K562 (cell line): Measurements from ENCODE around the gene CRY2. TPM values are rescaled to one million over a fixed set of nuclear protein-coding genes. Genes with fewer than 3 reads are reported as not detected.
A peak's percentile ranks its signal among the peaks of the same experiment; 100 is the strongest.

Source experiments
- ATAC-seq: fragments of 200-7000 bp; cut with Tn5 transposase; 3 replicates; pipeline ENCODE4 v1.9.1; 2020; ENCODE audit warnings: moderate library complexity
- BruUV-seq: library from RNA; stranded (reverse); fragments of 400-500 nt; replicated peaks from 2 replicates; lab custom pipeline; 2021; lab: Mats Ljungman, UMichigan
- CTCF ChIA-PET: fragments of 300-600 bp; formaldehyde crosslinking; extraction: SDS; loops from one replicate; lab custom pipeline; 2021; ENCODE audit warnings: low intra/inter-chr PET ratio; lab: Yijun Ruan, JAX
- POLR2A ChIA-PET: fragments of 300-600, 350-650 bp; sonication (Branson Sonifier 250); formaldehyde crosslinking; extraction: SDS; loops from one replicate; lab custom pipeline; 2021; ENCODE audit warnings: antibody characterized with exemption, inconsistent platforms; lab: Yijun Ruan, JAX
- DNase-seq, 4 experiments: peaks; one replicate each; pipeline versions ENCODE4 v3.0.0 to v3.0.0-alpha.2; 2011 to 2018; ENCODE audit warnings: low spot score in 3 of 4, mixed read lengths in 3 of 4; ENCODE audit errors: extremely low read depth in 1 of 4
- FAIRE-seq: peaks from 2 replicates; lab custom pipeline; 2011; peaks lifted over from hg19 to GRCh38; lab: Jason Lieb, UNC
- H2AFZ ChIP-seq: 2 replicates; pipeline ENCODE4 v1.6.0; 2011; ENCODE audit warnings: low read depth, low read length, control low read depth, inconsistent platforms
- H3K27ac ChIP-seq: fragments of 200-600 bp; 3 replicates; pipeline ENCODE4 v1.8.0; 2011; ENCODE audit warnings: low read depth, mild to moderate bottlenecking, control low read depth, inconsistent platforms, low read length, moderate library complexity, mixed read lengths; ENCODE audit errors: extremely low read depth
- H3K27me3 ChIP-seq, 2 experiments: fragments of 300-600 bp in 1 of 2; 2 replicates in 1 of 2; 3 replicates in 1 of 2; pipeline versions ENCODE4 v1.6.0 to v1.8.0; 2011; ENCODE audit warnings: inconsistent platforms in 2 of 2, low read length in 2 of 2, mild to moderate bottlenecking in 1 of 2, mixed read lengths in 1 of 2, moderate library complexity in 1 of 2; ENCODE audit not compliant: control insufficient read depth in 2 of 2, insufficient read depth in 2 of 2
- H3K36me3 ChIP-seq: fragments of 300-600 bp; 3 replicates; pipeline ENCODE4 v1.8.0; 2011; ENCODE audit warnings: mild to moderate bottlenecking, low read length, inconsistent platforms; ENCODE audit not compliant: control insufficient read depth, insufficient read depth
- H3K4me1 ChIP-seq, 2 experiments: fragments of 200-600 bp in 1 of 2; replicated peaks in 1 of 2; 2 replicates in 1 of 2; 3 replicates in 1 of 2; pipeline versions ENCODE4 v1.5.1 to v1.8.0; 2011; ENCODE audit warnings: inconsistent platforms in 2 of 2, low read length in 2 of 2, mild to moderate bottlenecking in 1 of 2, mixed read lengths in 1 of 2, moderate library complexity in 1 of 2; ENCODE audit not compliant: control insufficient read depth in 2 of 2, insufficient read depth in 2 of 2
- H3K4me2 ChIP-seq: 2 replicates; pipeline ENCODE4 v1.6.1; 2011; ENCODE audit warnings: low read length, control low read depth, inconsistent platforms, mixed read lengths; ENCODE audit not compliant: insufficient read depth
- H3K4me3 ChIP-seq: fragments of 200-600 bp; sonication (generic), shearing (Covaris generic); 2 replicates; pipeline ENCODE4 v1.5.1; 2016; ENCODE audit warnings: control low read depth, inconsistent platforms
- H3K79me2 ChIP-seq: fragments of 200-600 bp; 3 replicates; pipeline ENCODE4 v1.8.0; 2011; ENCODE audit warnings: low read length, inconsistent platforms; ENCODE audit not compliant: control insufficient read depth, insufficient read depth
- H3K9ac ChIP-seq, 2 experiments: 2 replicates each; pipeline versions ENCODE4 v1.6.0 to v1.6.1; 2011; ENCODE audit warnings: low read depth in 2 of 2, low read length in 2 of 2, control low read depth in 1 of 2, inconsistent platforms in 1 of 2, mild to moderate bottlenecking in 1 of 2, mixed read lengths in 1 of 2; ENCODE audit not compliant: insufficient read depth in 1 of 2
- H3K9me1 ChIP-seq: one replicate; pipeline ENCODE4 v1.6.0; 2011; ENCODE audit warnings: inconsistent platforms, mild to moderate bottlenecking, low read length, moderate library complexity; ENCODE audit not compliant: control insufficient read depth, insufficient read depth
- H3K9me3 ChIP-seq: replicated peaks from 2 replicates; pipeline ENCODE4 v1.5.1; 2011; ENCODE audit warnings: low read depth, low read length, inconsistent platforms; ENCODE audit not compliant: control insufficient read depth, insufficient read depth
- H4K20me1 ChIP-seq: replicated peaks from 2 replicates; pipeline ENCODE4 v1.6.1; 2011; ENCODE audit warnings: low read length, inconsistent platforms, mixed read lengths; ENCODE audit not compliant: control insufficient read depth, insufficient read depth
- ARID1B ChIP-seq: fragments of 450-650 bp; IDR thresholded peaks from 2 replicates; pipeline ENCODE4 v1.6.1; 2016; ENCODE audit warnings: antibody characterized with exemption, mild to moderate bottlenecking, inconsistent platforms
- BCOR ChIP-seq: fragments of 450-650 bp; IDR thresholded peaks from 2 replicates; pipeline ENCODE4 v1.6.1; 2016
- CBFA2T3 ChIP-seq: fragments of 450-650 bp; IDR thresholded peaks from 2 replicates; pipeline ENCODE4 v1.6.1; 2017
- DACH1 ChIP-seq: fragments of 450-650 bp; IDR thresholded peaks from 2 replicates; pipeline ENCODE4 v1.6.1; 2018; ENCODE audit not compliant: partially characterized antibody
- FOXM1 ChIP-seq, 2 experiments: fragments of 450-650 bp in 1 of 2; sonication (generic) in 1 of 2; formaldehyde crosslinking in 1 of 2; IDR thresholded peaks; 2 replicates each; pipeline versions ENCODE4 v1.6.1 to v1.9.0; 2017 to 2022; ENCODE audit warnings: low read depth in 2 of 2, mild to moderate bottlenecking in 2 of 2, missing genetic modification reagents in 1 of 2, moderate library complexity in 1 of 2
- JUND ChIP-seq, 2 experiments: IDR thresholded peaks; 2 replicates in 1 of 2; 3 replicates in 1 of 2; pipeline ENCODE4 v1.6.1; 2011; ENCODE audit warnings: borderline replicate concordance in 2 of 2, low read depth in 2 of 2, low read length in 2 of 2, improper control_type of control experiment in 1 of 2, missing biosample characterization in 1 of 2, missing genetic modification characterization in 1 of 2, missing genetic modification reagents in 1 of 2
- L3MBTL2 ChIP-seq: fragments of 450-650 bp; IDR thresholded peaks from 2 replicates; pipeline ENCODE4 v1.6.1; 2016; ENCODE audit warnings: mild to moderate bottlenecking, moderate library complexity
- NEUROD1 ChIP-seq: fragments of 150-350 bp; IDR thresholded peaks from 2 replicates; pipeline ENCODE4 v1.6.1; 2014; ENCODE audit warnings: borderline replicate concordance, low read length, low read depth; ENCODE audit not compliant: partially characterized antibody
- RB1 ChIP-seq: fragments of 450-650 bp; IDR thresholded peaks from 2 replicates; pipeline ENCODE4 v1.6.1; 2017; ENCODE audit warnings: low read depth, mild to moderate bottlenecking
- RBM25 ChIP-seq: fragments of 200-400 bp; formaldehyde crosslinking; IDR thresholded peaks from 2 replicates; pipeline ENCODE4 v1.6.1; 2018; ENCODE audit warnings: low read length, low read depth, moderate library complexity; ENCODE audit not compliant: severe bottlenecking
- SOX6 ChIP-seq: fragments of 450-650 bp; IDR thresholded peaks from 2 replicates; pipeline ENCODE4 v1.6.1; 2014; ENCODE audit warnings: mild to moderate bottlenecking
- STAT5A ChIP-seq: IDR thresholded peaks from 2 replicates; pipeline ENCODE4 v1.6.1; 2012; ENCODE audit warnings: low read length, inconsistent platforms, borderline replicate concordance
- ZNF134 ChIP-seq: fragments of 250-450 bp; sonication (Bioruptor Pico); conservative IDR thresholded peaks from 2 replicates; pipeline ENCODE4 v1.4.0; 2020
- ZNF175 ChIP-seq: fragments of 200-800 bp; sonication (Bioruptor generic); IDR thresholded peaks from 2 replicates; pipeline ENCODE4 v1.6.1; 2016; ENCODE audit warnings: low read depth, mild to moderate bottlenecking, missing genetic modification characterization, missing compliant biosample characterization
- ZNF311 ChIP-seq: fragments of 250-450 bp; sonication (Bioruptor Pico); IDR thresholded peaks from 2 replicates; pipeline ENCODE4 v1.4.0; 2020; ENCODE audit warnings: mild to moderate bottlenecking, moderate library complexity
- ZNF436 ChIP-seq: fragments of 250-450, 450-650 bp; sonication (Bioruptor Pico); formaldehyde crosslinking; IDR thresholded peaks from 2 replicates; pipeline ENCODE4 v1.7.0; 2020; ENCODE audit warnings: mild to moderate bottlenecking
- ZNF668 ChIP-seq: fragments of 250-450 bp; sonication (Bioruptor Pico); IDR thresholded peaks from 2 replicates; pipeline ENCODE4 v1.8.0; 2022; ENCODE audit warnings: mild to moderate bottlenecking, inconsistent platforms
- WGBS: fragments of 100-300 bp; shearing (Covaris generic); methylation state at CpG from one replicate; pipeline ENCODE4 v1.1.6; 2016; ENCODE audit warnings: low coverage, mixed read lengths; ENCODE audit not compliant: insufficient coverage; ENCODE audit errors: missing lambda C conversion rate; 5-methylcytosine and 5-hydroxymethylcytosine counted together
- in situ Hi-C: fragments of 300-500 bp; cut with MboI; formaldehyde crosslinking; loops from 4 replicates; pipeline ENCODE4 v1.15.0; 2018; ENCODE audit warnings: inconsistent platforms, mixed read lengths
- intact Hi-C: fragments of 100-400 bp; cut with micrococcal nuclease; formaldehyde crosslinking; loops from 2 replicates; pipeline ENCODE4 v1.14.2; 2022
- polyA plus RNA-seq, 8 experiments: library from polyadenylated mRNA; depleted of rRNA in 4 of 8; stranded (reverse) in 5 of 8; unstranded in 3 of 8; fragments of >200 nt; fragmentation: Nextera tagmentation in 2 of 8; fragmentation: Illumina TruSeq in 1 of 8; extraction: Ambion mirVana in 2 of 8; extraction: Trizol in 1 of 8; gene quantifications; 2 replicates each; pipeline versions ENCODE4 v1.2.1 to v1.2.3, GENCODE V29; 2011 to 2014; ENCODE audit warnings: inconsistent platforms in 1 of 8, missing spikeins in 1 of 8
- total RNA-seq, 7 experiments: library from RNA; depleted of rRNA in 6 of 7; stranded (reverse); fragments of >200 nt in 6 of 7; fragmentation: Illumina TruSeq in 2 of 7; extraction: Trizol in 2 of 7; gene quantifications; 2 replicates each; pipeline versions ENCODE4 v1.2.1 to v1.2.3, GENCODE V29; 2011 to 2021; ENCODE audit warnings: low replicate concordance in 1 of 7
- TF ChIP-seq, protein P1 (sequence below): fragments of 450-650 bp; IDR thresholded peaks from 2 replicates; pipeline ENCODE4 v1.6.1; 2016; ENCODE audit warnings: missing biosample characterization, missing genetic modification characterization
- TF ChIP-seq, protein P2 (sequence below): IDR thresholded peaks from 2 replicates; pipeline ENCODE4 v1.6.1; 2016; ENCODE audit warnings: missing genetic modification characterization, missing compliant biosample characterization

The CRY2 gene
- total and polyA plus RNA-seq, 9 of the 15 experiments (the other 6 are each of a cell fraction or from before 2014, with no cell fraction given) = 2.3 to 23.9 (median 14.8) TPM

DNA sequence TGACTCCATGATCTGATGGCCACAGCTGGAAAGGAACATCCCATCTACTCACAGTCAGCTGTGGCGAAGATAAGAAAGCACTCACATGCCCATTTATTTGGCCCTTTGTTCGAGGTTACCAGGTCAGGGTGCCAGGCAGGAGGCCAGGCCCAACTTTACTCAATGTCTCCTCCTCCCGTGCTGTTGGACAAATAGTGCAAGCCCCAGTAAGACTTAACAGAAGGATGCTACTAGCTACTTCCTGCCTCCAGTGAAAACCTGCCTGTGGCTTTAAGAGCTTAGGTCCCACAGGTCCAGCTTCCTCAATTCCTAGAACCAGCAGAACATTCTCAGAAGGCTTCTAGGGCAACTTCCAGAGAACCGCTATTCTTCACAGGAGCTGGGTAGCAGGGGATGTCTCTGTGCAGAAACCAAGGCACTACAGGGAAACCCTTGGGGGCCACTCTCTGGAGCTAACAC lies 12.9 kb upstream of the CRY2 start:
- no peaks in the 10 kb centered on the region for H4K20me1 ChIP-seq
- H3K4me3 ChIP-seq = peak overlapping the region; percentile 14
- peak; percentile 95 for ATAC-seq
- peak in 2 of 4 experiments; percentile 81 to 95 for DNase-seq
- no peaks in the 10 kb centered on the region for H3K9me1 ChIP-seq
- BruUV-seq = no TSS peak
- in situ Hi-C loops = no loop called here
- POLR2A ChIA-PET = interaction anchor here (0.7 to 1.1 kb wide), 4 partner anchors 13 to 216 kb away, joined by 3 to 5 read pairs (median 4); partner anchors contain the start of gene CRY2
- intact Hi-C loops = loop anchor here (1.0 to 5.0 kb wide), 2 partner anchors 8 to 37 kb away; no protein-coding TSS in a partner anchor
- peak overlapping the region; percentile 45; the same call in 2 of the 3 replicates for H3K27ac ChIP-seq
- peak; percentile 93 for FAIRE-seq
- 8% methylated on average over 4 of the region's 4 CpGs for WGBS
- H3K4me1 ChIP-seq = peaks cover 12 to 15% of the 10 kb centered on the region in 2 experiments; a peak in 4 of 5 replicates
- peak overlapping the region; percentile 70 for H3K4me2 ChIP-seq
- peak overlapping the region; percentile 2 to 27; a peak in 1 of 4 replicates for H3K9ac ChIP-seq
- no peaks in the 10 kb centered on the region for H3K9me3 ChIP-seq
- no peaks in the 10 kb centered on the region for H3K79me2 ChIP-seq
- no peaks in the 10 kb centered on the region for H3K36me3 ChIP-seq
- H3K27me3 ChIP-seq = no peaks in the 10 kb centered on the region
- peak overlapping the region; percentile 69 for H2AFZ ChIP-seq
- CTCF ChIA-PET = no interaction called here
- TF ChIP-seq ZNF175 (CRISPR knock-in tag) = peak; percentile 58; the same call in 1 of the 2 replicates
- TF ChIP-seq RBM25 = peak; percentile 4
- peak; percentile 42; the same call in 1 of the 2 replicates for TF ChIP-seq ZNF311 (CRISPR knock-in tag)
- peak; percentile 76 for TF ChIP-seq DACH1
- no peak for TF ChIP-seq RB1
- TF ChIP-seq ARID1B = peak; percentile 62; the same call in 1 of the 2 replicates
- TF ChIP-seq BCOR = 0 out of 2 replicates have a peak, but pooled peaks have one; percentile 27
- 0 out of 2 replicates have a peak, but pooled peaks have one; percentile 17 for TF ChIP-seq JUND (IDR thresholded peaks at IDR 0.05; ENCODE audit: borderline replicate concordance, low read depth, low read length)
- no peak; the same call in 2 of the 3 replicates for TF ChIP-seq JUND (tag; IDR thresholded peaks at IDR 0.05; ENCODE audit: borderline replicate concordance, low read depth, low read length)
- TF ChIP-seq CBFA2T3 = peak; percentile 58; the same call in 1 of the 2 replicates
- peak; percentile 93 for TF ChIP-seq STAT5A
- TF ChIP-seq SOX6 = peak; percentile 51; the same call in 1 of the 2 replicates
- no peak for TF ChIP-seq ZNF668 (CRISPR knock-in tag)
- peak; percentile 35 for TF ChIP-seq NEUROD1
- TF ChIP-seq ZNF436 (CRISPR knock-in tag) = no peak
- TF ChIP-seq, protein P1, sequence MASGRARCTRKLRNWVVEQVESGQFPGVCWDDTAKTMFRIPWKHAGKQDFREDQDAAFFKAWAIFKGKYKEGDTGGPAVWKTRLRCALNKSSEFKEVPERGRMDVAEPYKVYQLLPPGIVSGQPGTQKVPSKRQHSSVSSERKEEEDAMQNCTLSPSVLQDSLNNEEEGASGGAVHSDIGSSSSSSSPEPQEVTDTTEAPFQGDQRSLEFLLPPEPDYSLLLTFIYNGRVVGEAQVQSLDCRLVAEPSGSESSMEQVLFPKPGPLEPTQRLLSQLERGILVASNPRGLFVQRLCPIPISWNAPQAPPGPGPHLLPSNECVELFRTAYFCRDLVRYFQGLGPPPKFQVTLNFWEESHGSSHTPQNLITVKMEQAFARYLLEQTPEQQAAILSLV = no peak
- TF ChIP-seq ZNF134 (CRISPR knock-in tag) = no peak
- TF ChIP-seq FOXM1 (IDR thresholded peaks at IDR 0.05; ENCODE audit: low read depth) = peak; percentile 50; the same call in 1 of the 2 replicates
- TF ChIP-seq FOXM1 (CRISPR knock-in tag; IDR thresholded peaks at IDR 0.05; ENCODE audit: low read depth) = no peak
- TF ChIP-seq, protein P2, sequence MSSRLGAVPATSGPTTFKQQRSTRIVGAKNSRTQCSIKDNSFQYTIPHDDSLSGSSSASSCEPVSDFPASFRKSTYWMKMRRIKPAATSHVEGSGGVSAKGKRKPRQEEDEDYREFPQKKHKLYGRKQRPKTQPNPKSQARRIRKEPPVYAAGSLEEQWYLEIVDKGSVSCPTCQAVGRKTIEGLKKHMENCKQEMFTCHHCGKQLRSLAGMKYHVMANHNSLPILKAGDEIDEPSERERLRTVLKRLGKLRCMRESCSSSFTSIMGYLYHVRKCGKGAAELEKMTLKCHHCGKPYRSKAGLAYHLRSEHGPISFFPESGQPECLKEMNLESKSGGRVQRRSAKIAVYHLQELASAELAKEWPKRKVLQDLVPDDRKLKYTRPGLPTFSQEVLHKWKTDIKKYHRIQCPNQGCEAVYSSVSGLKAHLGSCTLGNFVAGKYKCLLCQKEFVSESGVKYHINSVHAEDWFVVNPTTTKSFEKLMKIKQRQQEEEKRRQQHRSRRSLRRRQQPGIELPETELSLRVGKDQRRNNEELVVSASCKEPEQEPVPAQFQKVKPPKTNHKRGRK = no peak
- TF ChIP-seq L3MBTL2 = peak; percentile 60
